Activated T-cell treated with anti-CD3 and anti-CD28 coated beads, Interleukin-2, amount 50 U/mL, for 24 hours (primary cell): ENCODE data around the gene PPP6R2.

Experiments
- DNase-seq: peaks from one replicate; pipeline ENCODE4 v3.0.0-alpha.2; 2020
- H3K27ac Mint-ChIP-seq: 2 replicates; pipeline ENCODE4 v1.8.0; 2020; ENCODE audit warnings: mild to moderate bottlenecking, mixed read lengths
- H3K27me3 Mint-ChIP-seq: 2 replicates; pipeline ENCODE4 v1.8.0; 2020; ENCODE audit warnings: mixed read lengths
- H3K36me3 Mint-ChIP-seq: 2 replicates; pipeline ENCODE4 v1.8.0; 2020; ENCODE audit warnings: low read depth, mixed read lengths
- H3K4me1 Mint-ChIP-seq: 2 replicates; pipeline ENCODE4 v1.8.0; 2020; ENCODE audit warnings: low read depth, mixed read lengths
- H3K4me3 Mint-ChIP-seq: 2 replicates; pipeline ENCODE4 v1.8.0; 2020; ENCODE audit warnings: mild to moderate bottlenecking, moderate library complexity, mixed read lengths
- H3K9me3 Mint-ChIP-seq: 2 replicates; pipeline ENCODE4 v1.8.0; 2020; ENCODE audit warnings: mixed read lengths

Gene PPP6R2, protein sequence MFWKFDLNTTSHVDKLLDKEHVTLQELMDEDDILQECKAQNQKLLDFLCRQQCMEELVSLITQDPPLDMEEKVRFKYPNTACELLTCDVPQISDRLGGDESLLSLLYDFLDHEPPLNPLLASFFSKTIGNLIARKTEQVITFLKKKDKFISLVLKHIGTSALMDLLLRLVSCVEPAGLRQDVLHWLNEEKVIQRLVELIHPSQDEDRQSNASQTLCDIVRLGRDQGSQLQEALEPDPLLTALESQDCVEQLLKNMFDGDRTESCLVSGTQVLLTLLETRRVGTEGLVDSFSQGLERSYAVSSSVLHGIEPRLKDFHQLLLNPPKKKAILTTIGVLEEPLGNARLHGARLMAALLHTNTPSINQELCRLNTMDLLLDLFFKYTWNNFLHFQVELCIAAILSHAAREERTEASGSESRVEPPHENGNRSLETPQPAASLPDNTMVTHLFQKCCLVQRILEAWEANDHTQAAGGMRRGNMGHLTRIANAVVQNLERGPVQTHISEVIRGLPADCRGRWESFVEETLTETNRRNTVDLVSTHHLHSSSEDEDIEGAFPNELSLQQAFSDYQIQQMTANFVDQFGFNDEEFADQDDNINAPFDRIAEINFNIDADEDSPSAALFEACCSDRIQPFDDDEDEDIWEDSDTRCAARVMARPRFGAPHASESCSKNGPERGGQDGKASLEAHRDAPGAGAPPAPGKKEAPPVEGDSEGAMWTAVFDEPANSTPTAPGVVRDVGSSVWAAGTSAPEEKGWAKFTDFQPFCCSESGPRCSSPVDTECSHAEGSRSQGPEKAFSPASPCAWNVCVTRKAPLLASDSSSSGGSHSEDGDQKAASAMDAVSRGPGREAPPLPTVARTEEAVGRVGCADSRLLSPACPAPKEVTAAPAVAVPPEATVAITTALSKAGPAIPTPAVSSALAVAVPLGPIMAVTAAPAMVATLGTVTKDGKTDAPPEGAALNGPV

DNA sequence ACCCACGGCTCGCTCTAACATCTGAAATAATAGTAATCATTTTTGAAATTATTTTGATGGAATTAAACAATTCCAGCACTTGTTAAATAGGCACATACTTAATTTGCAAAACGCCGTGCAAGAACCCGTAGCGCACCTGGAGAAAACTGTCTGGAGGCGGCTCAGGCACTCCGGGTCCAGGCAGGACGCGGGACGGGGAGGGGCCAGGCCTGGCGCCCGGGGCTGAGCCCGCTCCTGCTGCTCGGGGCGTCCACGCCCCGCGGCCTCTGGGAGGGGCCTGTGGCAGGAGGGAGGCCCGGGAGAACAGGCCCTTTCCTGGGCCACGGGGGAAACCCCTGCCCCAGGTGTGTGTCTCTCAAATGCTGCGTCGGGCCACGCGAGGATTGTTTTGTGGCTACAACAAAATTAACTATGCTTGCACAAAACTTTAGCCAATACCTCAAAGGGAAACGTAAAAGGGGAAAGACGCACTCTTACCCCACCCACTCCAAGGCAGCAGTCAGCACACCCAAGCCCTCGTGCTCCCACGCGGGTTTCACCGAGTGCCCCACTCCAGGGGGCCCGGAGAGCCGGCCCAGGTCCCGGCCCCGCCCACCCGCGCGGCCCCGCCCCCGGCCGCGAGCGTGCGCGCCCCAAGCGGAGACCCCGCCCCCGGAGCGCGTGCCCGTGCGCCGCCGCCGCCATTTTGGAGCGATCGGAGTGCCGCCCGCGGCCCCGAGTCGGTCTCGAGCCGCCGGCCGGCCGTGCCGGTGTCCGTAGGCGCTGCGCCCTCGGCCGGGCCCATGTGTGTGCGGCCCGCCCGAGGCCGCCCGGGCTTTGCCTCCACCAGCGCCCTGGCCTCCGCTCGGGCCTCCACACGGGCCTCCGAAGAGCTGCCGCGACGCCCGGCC, at the start of gene PPP6R2:
Gene PPP6R2, plus strand, starts transcription at position 677 of the 890 bp plus-strand sequence. CDS start 50,582 bp downstream, outside the sequence.
- Mint-ChIP-seq H3K36me3 (no peaks in the 10 kb centered on the region), H3K4me3 (peak within 1 kb of the TSS; percentile 77), H3K27ac (peak within 1 kb of the TSS; percentile 93), H3K9me3 (no peaks in the 10 kb centered on the region), H3K27me3 (no peaks in the 10 kb centered on the region), H3K4me1 (peaks cover 15% of the 10 kb centered on the region)
- DNase-seq: peak; percentile 96

DNA sequence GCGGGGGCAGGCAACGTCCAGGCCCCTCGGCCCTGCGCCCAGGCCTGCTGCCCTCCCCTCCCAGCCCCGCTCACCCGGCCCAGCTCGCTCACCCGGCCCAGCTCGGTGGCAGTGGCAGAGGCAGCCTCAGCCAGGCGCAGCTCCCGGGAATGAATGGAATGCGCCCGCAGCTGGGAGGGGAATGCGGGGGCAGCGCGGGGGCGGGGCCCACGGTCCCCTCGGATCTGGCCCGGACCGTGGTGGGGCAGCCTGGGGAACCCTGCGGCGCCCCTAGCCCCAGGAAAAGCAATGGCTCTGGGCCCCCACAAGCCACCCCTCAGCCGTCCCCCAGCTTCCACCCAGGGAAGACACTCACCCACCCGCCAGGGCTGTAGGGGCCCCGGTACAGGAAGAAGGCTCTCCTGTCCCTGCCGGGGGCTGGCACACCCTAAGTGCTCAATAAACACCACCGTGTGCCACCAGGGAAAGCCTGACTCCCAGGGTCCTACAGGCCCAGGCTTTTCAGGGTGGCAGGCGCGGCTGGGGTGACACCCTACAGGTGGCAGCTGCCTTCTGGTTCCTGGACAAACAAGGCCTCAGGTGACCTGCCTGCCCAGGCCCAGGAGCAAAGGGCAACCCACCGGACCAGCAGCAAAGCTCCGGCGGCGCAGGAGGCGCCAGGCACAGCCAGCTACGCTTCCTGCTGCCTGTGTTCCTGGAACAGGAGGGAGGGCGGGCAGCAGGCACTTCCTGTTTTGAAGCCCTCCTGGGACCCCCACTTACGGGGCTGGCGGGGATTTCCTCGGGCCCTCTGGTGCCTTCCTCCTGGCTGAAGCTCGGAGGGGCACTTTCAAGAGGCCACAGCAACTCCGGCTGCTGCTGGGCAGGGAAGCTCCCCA, 49.4 kb upstream of the PPP6R2 start:
- Mint-ChIP-seq H3K27me3 (peaks cover 54% of the 10 kb centered on the region), H3K36me3 (no peaks in the 10 kb centered on the region), H3K4me1 (peaks cover 6% of the 10 kb centered on the region), H3K27ac (no peak overlapping the region), H3K9me3 (no peaks in the 10 kb centered on the region), H3K4me3 (no peak overlapping the region)
- DNase-seq: no peak

DNA sequence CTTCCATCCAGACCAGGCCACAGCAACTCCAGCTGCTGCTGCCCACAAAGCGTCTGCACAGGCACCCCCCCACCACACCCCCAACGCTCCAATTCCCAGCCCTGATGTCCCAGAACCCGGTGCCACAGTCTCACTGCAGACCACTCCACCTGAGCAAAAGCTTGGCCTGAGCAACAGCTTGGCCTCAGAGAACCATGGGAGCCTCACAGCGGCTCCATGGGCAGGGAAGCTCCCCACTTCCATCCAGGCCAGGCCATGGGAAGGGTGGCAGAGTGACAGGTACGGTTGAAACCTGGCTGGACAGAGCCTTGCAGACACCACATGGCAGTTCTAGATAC, 48.8 kb upstream of the PPP6R2 start:
- no peak overlapping the region for H3K27ac Mint-ChIP-seq
- H3K36me3 Mint-ChIP-seq: no peaks in the 10 kb centered on the region
- H3K27me3 Mint-ChIP-seq: peaks cover 57% of the 10 kb centered on the region
- no peak for DNase-seq
- H3K4me3 Mint-ChIP-seq: no peak overlapping the region
- no peaks in the 10 kb centered on the region for H3K9me3 Mint-ChIP-seq
- H3K4me1 Mint-ChIP-seq: peaks cover 6% of the 10 kb centered on the region

DNA sequence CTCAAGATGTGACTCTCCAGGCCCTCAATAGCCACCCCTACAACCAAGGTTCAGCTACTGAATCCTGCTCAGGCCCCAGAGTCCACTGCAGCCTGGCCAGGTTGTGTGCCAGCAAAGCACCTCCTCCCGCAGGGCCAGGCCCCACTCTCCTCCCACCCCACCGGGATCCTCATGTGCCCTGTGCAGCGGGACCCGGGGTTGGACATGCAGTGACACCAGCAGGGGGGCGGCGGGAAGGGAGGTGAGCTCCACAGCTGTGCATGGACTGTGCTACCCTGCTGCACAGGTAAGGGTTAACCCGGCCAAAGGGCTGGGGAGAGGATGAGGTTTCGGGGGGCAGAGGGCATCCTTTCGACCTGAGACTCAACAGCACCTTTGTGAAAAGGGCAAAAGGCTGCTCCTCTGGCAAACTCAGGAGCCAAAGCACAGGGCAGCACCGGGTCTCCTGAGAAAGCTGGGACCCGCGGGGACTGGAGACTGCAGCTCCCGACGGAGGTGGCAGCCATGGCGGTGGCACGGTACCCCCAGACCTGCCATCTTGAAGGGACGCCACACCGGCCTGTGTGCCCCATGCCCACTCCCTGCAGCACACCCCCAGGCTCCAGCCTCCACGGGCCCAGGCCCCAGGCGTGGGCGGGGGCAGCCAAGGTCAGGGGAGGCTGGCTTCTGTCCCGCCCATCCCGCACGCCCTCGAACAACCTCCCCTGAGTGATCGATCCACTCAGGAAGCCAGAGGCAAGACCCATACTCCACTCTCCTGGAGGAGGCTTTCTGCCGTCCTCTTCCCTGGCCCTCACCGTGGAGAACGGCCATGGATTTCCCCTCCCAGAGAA, 46.3 kb upstream of the PPP6R2 start:
- DNase-seq: no peak
- Mint-ChIP-seq H3K4me1 (peaks cover 6% of the 10 kb centered on the region), H3K27ac (no peak overlapping the region), H3K36me3 (no peaks in the 10 kb centered on the region), H3K27me3 (peaks cover 47% of the 10 kb centered on the region), H3K4me3 (no peak overlapping the region), H3K9me3 (no peaks in the 10 kb centered on the region)

DNA sequence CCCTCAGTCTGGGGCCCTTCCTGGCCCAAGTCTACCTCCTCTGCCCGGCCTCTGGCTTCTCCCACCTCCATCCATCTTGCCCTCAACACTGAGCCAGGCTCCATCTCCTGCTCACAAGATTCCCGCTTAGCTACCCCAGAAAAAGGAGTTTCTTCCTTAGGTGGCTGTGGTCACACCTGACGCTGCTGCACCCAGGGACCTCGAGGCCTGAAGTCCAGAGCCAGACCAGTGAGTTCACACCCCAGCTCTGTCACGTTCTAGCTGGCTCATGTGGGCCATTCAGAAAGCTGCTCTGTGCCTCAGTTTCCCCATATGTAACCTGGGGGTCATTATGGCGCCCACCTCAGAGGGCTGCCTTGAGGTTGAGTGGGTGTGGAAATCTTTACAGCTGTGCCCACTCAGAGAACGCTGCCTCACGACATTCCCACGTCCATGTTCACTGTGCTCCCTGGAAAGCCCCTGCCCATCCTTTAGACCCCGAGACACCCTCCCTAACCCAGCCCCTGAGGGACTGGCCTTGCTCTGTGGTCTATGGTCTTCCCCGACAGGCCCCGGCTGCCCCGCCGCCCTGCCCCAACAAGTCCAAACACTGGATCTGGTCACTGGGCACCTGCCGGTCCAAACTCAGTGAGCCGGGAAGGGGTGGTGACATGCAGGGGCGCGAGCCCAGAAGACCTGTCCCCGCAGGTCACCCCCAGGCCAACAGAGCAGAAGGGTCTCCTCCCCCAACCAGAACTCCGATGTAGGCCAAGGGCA, 45.4 kb upstream of the PPP6R2 start:
- Mint-ChIP-seq H3K36me3 (no peaks in the 10 kb centered on the region), H3K4me1 (peaks cover 4% of the 10 kb centered on the region), H3K27me3 (peaks cover 41% of the 10 kb centered on the region)

DNA sequence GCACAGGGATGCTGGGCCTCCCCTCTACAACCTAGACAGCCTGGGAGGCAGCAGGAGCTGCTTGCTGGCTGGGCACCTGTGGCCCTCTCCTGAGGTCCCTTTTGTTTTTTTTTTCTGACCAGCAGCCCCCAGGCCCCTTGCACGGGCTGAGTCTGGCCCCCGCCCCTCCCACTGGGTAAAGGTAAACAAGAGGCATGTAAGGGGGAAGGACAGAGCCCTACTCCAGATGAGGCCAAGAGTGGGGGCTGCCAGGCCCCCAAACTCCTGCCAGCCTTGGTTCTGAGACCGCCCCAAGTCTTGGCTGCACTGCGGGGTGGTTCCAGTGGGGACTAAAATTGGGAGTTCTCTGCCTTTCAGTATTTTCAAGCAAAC, 44.9 kb upstream of the PPP6R2 start:
- no peak for DNase-seq
- no peak overlapping the region for H3K27ac Mint-ChIP-seq
- H3K36me3 Mint-ChIP-seq: no peaks in the 10 kb centered on the region
- no peaks in the 10 kb centered on the region for H3K4me1 Mint-ChIP-seq
- H3K9me3 Mint-ChIP-seq: no peaks in the 10 kb centered on the region
- H3K27me3 Mint-ChIP-seq: peaks cover 42% of the 10 kb centered on the region
- H3K4me3 Mint-ChIP-seq: no peak overlapping the region

More for the DNA sequence above, 45.4 kb upstream of the PPP6R2 start:
- no peak overlapping the region for H3K27ac Mint-ChIP-seq
- no peaks in the 10 kb centered on the region for H3K9me3 Mint-ChIP-seq
- DNase-seq: no peak
- no peak overlapping the region for H3K4me3 Mint-ChIP-seq

DNA sequence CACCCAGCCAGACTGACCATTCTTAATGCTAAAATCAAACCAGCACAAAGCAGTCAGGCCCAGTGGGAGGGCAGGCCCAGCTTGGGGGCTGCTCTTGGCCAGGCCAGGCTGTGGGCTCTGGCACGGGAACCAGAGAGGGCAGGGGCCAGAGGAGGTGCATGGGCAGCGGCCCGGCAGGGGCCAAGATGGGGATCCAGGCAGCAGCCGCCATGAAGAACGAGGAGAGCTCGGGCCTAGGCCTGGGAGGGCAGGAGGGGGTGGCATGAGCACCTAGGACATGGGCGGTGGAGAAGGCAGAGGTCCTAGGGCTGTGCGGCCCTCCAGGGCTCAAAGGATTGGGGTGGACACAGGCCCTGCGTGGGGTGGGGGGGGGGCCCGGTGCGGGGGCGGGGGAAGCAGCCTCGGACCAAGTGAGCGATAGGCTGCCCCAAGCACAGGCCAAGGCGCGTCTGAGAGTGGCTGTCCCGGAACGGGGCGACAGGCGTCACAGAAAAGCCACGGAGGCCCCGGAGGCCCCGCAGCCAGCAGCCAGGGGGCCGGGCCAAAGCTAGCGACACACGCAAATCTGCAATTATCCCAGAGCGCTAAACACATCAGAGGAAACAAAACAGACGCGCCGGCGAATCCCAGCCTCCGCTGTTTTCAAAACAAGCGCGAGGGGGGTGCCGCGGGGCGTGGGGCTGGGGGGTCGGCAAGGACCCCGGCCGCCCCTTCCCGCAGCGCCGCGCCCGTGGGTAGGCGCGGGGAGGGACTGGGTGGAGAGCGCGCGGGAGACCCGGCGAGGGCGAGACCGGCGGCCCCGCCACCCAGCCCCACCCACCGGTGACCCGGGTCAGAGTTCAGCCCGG, 44.0 kb upstream of the PPP6R2 start:
- Mint-ChIP-seq H3K36me3 (no peaks in the 10 kb centered on the region), H3K27ac (no peak overlapping the region), H3K27me3 (peaks cover 45% of the 10 kb centered on the region), H3K4me1 (no peaks in the 10 kb centered on the region), H3K4me3 (no peak overlapping the region), H3K9me3 (no peaks in the 10 kb centered on the region)
- no peak for DNase-seq

DNA sequence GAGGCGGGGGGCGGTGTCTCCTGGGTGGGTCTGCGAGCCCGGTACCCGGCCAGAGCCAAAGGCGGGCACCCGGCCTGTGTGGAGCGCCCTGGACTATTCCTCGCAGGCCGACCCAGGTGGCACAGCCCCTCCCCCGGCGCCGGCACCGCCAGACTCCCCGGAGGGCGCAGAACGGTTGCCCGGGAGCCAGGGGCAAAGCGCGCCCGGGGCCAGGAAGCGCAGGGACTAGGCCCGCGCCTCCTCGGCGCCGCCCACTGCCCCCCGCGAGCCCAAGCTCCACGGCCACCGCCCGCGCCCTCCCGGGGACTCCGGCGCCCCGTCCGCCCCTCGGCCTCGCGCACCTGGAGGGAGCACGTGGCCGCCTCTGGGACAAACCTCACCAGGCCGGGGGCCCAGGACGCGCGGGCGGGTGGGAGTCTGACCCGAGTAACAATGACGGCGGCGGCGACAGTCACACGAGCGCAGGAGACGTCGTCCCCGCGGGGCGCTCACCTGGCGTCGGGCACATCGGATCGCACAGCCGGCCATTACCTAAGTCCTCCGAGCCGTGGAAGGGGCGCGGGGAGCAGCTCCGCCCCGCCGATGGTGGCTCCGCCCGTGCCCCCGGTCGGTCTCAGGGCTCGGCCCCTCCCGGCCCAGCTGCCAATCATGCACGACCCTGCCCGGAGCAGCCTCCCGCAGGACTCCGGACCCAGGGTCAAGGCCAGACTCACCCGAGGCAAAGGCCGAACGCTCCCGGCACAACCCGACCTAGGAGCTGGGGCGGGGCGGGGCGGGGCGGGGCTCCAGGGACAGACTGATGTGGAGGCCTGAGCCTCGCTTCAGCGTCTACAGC, 43.1 kb upstream of the PPP6R2 start:
- Mint-ChIP-seq H3K9me3 (no peaks in the 10 kb centered on the region), H3K4me1 (no peaks in the 10 kb centered on the region), H3K4me3 (no peak overlapping the region), H3K27me3 (peaks cover 48% of the 10 kb centered on the region), H3K27ac (no peak overlapping the region), H3K36me3 (no peaks in the 10 kb centered on the region)
- DNase-seq: no peak

DNA sequence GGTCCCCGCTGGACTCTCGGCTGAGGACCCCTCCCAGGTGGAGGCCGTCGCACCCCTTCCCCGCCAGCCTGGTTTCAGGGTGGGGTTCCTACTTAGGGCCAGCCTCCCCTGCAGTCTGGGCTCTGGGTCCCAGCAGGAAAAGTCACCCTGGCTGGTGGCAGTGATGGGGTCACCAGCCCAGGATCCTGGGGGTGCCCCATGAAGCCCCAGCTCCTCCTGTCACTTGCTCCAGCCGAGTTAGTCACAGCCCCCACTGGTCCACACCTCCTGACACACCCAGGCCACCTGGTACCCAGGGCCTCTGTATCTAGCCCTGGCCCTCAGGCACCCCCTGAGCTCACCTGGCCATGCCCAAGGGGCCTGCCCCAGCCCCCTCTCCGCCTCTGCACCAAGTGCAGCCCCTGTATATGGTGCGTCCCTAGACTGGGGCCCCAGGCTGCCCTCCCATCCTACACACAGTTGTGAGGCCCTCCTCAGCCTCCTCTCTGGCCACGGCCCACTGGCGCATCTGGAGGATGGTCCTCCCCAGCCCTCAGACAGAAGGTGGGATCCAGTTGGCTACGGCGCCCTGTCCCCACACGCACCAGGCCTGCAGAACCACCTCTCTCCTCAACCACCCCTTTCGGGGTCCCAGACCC, 42.4 kb upstream of the PPP6R2 start:
- no peak overlapping the region for H3K4me3 Mint-ChIP-seq
- no peaks in the 10 kb centered on the region for H3K36me3 Mint-ChIP-seq
- no peaks in the 10 kb centered on the region for H3K9me3 Mint-ChIP-seq
- no peak for DNase-seq
- H3K27ac Mint-ChIP-seq: no peak overlapping the region
- H3K27me3 Mint-ChIP-seq: peaks cover 49% of the 10 kb centered on the region
- H3K4me1 Mint-ChIP-seq: no peaks in the 10 kb centered on the region

DNA sequence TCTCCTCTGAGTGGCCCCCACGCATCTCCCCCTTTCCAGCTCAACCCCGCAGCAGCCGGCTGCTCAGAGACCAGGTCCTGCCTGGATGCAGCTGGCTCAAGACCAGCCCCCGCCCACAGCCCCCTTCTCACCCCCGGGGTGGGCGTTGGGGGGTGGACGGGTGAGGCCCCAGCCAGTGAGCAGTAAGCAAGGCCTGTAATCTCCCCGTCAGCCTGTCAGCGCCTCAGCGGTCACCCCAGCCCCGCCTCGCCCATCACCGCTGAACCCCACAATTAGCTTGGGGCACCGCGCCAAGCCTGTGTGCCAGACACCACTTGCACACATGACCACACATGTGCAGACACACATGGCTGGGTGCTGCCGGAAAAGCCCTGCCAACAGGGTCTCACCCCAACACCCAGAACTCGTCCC, 41.5 kb upstream of the PPP6R2 start:
- no peaks in the 10 kb centered on the region for H3K36me3 Mint-ChIP-seq
- no peak for DNase-seq
- H3K27ac Mint-ChIP-seq: no peak overlapping the region
- H3K4me3 Mint-ChIP-seq: no peak overlapping the region
- H3K9me3 Mint-ChIP-seq: no peaks in the 10 kb centered on the region
- H3K27me3 Mint-ChIP-seq: peaks cover 55% of the 10 kb centered on the region
- peaks cover 6% of the 10 kb centered on the region for H3K4me1 Mint-ChIP-seq

DNA sequence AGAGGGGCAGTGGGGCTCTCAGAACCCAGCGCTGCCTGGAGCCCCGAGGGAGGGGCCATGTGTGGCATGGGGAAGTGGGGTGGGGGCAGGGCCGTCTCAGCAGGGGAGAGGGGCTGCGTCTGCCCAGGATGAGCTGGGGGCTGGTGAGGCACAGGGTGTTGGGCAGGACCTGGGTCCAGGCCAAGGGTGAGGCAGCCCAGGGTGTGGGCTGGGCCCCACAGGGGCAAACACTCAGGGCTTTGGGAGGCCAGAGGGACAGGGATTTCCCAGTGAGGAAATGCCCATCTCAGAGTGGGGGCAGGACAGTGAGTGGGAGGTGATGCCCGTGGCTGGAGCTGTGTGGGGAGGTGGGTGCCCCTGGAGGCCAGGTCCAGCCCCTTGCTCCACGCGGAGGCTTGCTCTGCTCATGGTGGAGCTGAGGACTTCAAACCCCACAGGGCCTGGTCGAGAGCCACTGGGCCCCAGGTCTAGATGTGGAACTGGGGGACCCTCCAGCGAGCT, 41.0 kb upstream of the PPP6R2 start:
- DNase-seq: no peak
- H3K36me3 Mint-ChIP-seq: no peaks in the 10 kb centered on the region
- H3K4me1 Mint-ChIP-seq: peaks cover 6% of the 10 kb centered on the region
- no peak overlapping the region for H3K4me3 Mint-ChIP-seq
- peaks cover 55% of the 10 kb centered on the region for H3K27me3 Mint-ChIP-seq
- H3K27ac Mint-ChIP-seq: no peak overlapping the region
- no peaks in the 10 kb centered on the region for H3K9me3 Mint-ChIP-seq
